Measurements from ENCODE around the gene ST6GAL1. TPM values are rescaled to one million over a fixed set of nuclear protein-coding genes. Genes with fewer than 3 reads are reported as not detected.
"Not testable (repeated sequence)": the region's sequence is repeated elsewhere in the genome, so short reads cannot be mapped to it uniquely, and the experiment has no call there.

ST6GAL1 gene
- polyA plus RNA-seq, 12 donors, result 11.4 to 35.3 (median 17.6) TPM; not detected in 1

GRCh38 chr3:186938716-186939115, 8.4 kb downstream of the ST6GAL1 start:
- DNase-seq, result no peak

- no peak for DNase-seq
Measured at GRCh38 chr3:186939536-186939935, 9.2 kb downstream of the ST6GAL1 start.

GRCh38 chr3:186940967-186941366, 10.6 kb downstream of the ST6GAL1 start:
- DNase-seq, result no peak

- DNase-seq, result no peak
Measured at GRCh38 chr3:186942168-186942567, 11.8 kb downstream of the ST6GAL1 start.

- DNase-seq, result no peak
Measured at GRCh38 chr3:186945255-186945823, 15.0 kb downstream of the ST6GAL1 start.

DNA sequence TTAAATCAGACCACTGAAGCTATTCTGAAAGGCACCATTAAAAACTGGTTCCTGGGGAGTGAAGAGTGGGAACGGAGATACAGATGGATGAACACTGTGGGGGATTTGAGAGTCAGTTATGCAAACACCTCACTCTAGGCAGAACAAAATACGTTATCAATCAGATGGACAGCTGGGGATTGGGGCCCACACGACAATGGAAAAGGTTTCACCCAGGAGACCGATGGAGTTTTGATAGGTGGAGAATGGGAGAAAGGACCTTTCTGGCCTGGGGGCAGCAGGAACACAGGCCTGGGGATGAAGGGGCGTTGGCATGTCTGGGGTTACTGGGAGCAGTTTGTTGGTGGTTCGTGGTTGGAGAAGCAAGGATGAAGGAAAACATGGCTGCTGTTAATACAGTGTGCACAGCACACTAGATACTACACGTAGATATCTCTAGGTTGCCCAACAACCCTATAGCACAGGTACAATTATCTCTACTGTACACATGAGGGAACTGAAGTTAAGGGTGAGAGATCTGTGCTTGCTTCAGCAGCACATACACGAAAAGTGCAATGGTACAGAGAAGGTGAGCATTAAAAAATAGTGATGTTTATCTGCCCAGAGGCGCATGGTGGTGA, 16.5 kb downstream of the ST6GAL1 start:
- DNase-seq, result no peak

DNA sequence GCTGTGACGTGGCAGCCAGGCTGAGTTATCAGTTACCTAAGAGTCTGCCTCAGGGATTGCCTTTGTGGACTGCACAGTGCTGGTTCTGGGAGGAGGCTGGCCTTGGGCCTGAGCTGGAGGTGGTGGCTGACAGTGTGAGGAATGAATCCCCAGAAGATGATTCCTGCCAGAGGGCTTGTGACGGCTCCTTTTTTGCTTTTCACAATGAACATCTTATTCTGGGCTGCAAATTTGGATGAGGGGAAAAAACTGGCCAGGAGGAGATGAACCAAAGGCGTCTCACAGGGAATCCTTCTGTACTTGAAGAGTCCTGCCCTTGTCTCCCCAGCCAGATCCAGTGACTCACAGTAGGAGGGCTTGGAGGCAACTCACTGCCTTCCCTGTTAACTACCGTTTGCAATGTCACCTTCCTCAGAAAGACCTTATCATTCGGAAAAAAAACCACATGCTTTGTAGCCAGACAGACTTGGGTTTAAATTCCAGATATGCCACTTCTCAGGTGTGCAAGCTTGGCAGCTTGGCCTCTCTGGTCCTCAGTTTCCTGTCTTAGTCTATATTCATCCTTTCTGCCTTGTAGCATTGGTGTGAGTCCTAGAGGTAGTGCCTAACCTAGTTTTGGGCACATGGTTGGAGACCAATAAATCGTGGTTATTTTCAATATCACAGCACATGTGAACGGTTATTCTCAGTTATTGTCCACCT, 19.1 kb downstream of the ST6GAL1 start:
- no peak for DNase-seq

DNA sequence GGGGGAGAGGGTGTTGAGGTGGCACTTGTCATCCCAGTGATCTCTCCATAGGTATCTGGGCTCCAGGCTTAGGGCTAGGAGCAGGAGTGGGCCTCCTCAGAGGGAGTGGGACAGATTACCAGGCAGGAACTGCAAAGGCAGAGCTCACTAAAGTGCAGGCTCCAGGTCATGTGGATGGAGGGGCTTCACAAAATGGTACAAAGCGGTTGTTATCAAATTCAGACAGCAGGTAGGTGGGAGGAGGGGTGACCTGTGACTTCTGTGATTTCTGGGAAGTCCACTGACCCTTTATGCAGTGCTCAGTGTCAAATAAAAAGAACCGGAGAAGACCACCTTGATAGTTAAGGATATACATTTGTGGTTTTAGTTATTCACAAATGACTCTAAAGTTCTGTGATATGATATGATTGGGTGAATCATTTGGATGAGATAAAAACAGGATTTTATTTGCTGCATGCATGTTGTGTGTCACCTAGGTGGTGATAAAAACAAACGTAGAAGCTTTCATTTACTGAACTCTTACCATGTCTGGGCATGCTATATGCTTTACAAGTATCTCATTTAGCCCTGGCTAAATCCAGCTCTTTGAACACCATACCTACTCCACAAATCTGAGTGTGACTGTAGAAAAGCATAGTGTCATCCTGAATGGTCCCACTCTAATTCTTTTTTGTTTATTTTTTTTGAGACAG, 20.2 kb downstream of the ST6GAL1 start:
- no peak for DNase-seq

- no peak for DNase-seq
Measured at GRCh38 chr3:186951640-186952552, 21.6 kb downstream of the ST6GAL1 start.

GRCh38 chr3:186953011-186953487, 22.7 kb downstream of the ST6GAL1 start:
- DNase-seq, result no peak

DNA sequence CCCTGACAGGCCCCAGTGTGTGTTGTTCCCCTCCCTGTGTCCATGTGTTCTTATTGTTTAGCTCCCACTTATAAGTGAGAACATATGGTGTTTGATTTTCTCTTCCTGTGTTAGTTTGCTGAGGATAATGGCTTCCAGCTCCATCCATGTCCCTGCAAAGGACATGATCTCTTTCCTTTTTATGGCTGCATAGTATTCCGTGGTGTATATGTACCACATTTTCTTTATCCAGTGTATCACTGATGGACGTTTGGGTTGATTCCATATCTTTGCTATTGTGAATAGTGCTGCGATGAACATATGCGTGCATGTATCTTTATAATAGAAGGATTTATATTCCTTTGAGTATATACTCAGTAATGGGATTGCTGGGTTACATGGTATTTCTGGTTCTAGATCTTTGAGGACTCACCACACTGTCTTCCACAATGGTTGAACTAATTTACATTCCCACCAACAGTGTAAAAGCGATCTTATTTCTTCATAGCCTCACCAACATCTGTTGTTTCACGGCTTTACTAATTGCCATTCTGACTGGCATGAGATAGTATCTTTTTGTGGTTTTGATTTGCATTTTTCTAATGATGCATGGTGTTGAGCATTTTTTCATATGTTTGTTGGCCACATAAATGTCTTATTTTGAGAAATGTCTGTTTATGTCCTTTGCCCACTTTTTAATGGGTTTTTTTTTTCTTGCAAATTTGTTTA, 23.8 kb downstream of the ST6GAL1 start:
- DNase-seq, result not testable (repeated sequence)

DNA sequence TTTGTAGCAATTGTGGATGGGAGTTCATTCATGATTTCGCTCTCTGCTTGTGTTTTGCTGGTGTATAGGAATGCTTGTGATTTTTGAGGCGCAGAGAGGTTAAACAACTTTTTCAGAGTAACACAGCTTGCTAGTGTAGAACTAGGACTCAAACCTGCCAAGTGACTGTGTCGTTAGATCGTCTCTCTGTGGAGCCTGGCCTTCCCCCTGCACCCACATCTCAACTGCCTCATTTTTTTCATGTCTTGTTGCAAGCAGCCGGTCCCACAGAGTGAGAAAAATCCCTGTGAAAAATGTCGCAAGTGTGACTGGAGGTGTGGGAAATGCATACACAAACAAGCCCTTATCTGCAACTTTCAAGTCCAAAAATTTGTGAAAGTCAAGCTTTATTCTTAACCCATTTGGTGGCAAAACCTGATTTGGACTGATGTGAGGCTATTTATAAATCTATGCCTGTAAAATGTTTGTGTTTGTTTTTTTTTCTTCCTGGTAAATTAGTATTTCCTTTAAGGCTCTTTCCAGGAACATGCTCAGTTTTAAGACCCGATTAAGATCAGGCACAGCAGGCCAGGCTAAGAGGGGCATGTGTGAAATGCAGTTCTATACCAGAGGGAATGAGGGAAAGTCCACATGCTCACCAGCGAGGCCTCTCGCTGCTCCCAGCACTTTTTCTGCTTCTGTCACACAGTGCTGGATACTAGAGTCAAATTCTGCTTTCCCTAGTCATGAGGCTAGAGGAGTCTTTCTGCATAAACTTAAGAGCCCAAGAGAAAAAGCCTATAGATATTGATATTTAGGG, 25.8 kb downstream of the ST6GAL1 start:
- DNase-seq, result no peak

DNA sequence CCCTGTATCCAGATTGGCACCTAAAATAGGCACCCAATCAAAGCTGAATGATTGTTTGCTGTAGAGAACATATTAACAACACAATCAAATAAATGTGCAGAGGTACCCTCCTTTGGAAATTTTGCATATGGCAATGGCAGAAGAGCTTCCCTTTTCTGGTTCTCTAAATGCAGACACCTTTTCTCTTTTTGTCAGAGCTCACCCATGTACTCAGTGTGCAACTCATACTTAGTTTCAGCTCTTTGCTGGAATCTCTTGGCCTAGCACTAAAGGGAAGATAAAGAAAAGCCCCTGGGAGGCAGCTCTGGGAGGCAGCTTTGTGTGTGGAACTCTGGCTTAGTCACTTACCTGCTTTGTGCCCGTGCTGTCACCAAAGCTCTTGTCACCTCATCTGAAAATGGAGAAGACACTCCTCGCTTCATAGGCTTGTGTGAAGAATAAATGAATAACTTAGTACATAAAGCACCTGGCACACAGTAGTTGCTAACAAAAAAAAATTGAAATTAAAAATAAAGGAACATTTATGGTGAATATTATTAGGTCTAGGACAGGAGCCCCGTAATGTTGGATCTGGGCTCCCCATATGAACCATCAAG, 28.8 kb downstream of the ST6GAL1 start:
- no peak for DNase-seq

- no peak for DNase-seq
Measured at GRCh38 chr3:186960347-186960746, 30.0 kb downstream of the ST6GAL1 start.

GRCh38 chr3:186962445-186962844, 32.1 kb downstream of the ST6GAL1 start:
- no peak for DNase-seq

GRCh38 chr3:186963636-186964035, 33.3 kb downstream of the ST6GAL1 start:
- no peak for DNase-seq

DNA sequence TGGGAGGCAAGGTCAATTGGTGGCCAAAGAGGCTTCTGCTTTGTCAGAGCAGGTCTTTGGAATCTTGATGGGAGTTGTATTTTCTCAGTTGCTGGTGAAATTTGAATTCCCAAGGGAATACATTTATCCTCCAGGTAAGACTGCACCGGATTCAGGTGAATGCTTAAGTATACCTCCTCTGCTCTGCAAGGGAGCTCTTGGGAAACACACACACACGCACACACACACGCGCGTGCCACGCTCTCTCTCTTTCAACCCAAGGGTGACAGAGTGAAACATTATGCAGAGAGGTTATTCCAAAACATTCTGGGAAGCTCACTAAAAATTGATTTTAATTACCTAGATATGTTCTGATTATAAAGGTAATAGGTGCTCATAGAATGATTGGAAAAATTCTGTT, 33.7 kb downstream of the ST6GAL1 start:
- no peak for DNase-seq

- DNase-seq, result no peak
Measured at GRCh38 chr3:186964616-186965015, 34.3 kb downstream of the ST6GAL1 start.

- DNase-seq, result no peak
Measured at GRCh38 chr3:186965141-186965879, 35.0 kb downstream of the ST6GAL1 start.

Data from muscle of arm (tissue), 12 donors.